Karpas-422 (cell line): ENCODE measurements around the gene MAP3K6. TPM values are rescaled to one million over a fixed set of nuclear protein-coding genes. Genes with fewer than 3 reads are reported as not detected.
A peak's percentile ranks its signal among the peaks of the same experiment; 100 is the strongest.

Experiments used
- DNase-seq: peaks from one replicate; pipeline ENCODE4 v3.0.0-alpha.2; 2015
- H2AFZ ChIP-seq: fragments of 200-600 bp; sonication (generic); 2 replicates; pipeline ENCODE4 v1.6.1; 2014; ENCODE audit warnings: antibody characterized with exemption, low read length, mixed read lengths
- H3K27ac ChIP-seq: fragments of 200-600 bp; sonication (generic); 2 replicates; pipeline ENCODE4 v1.5.1; 2014; ENCODE audit warnings: mild to moderate bottlenecking, low read length, moderate library complexity
- H3K27me3 ChIP-seq: fragments of 200-600 bp; sonication (generic); 2 replicates; pipeline ENCODE4 v1.6.1; 2014; ENCODE audit warnings: low read length, mixed read lengths
- H3K36me3 ChIP-seq: fragments of 200-600 bp; sonication (generic); 2 replicates; pipeline ENCODE4 v1.6.1; 2014; ENCODE audit warnings: low read length, mixed read lengths; ENCODE audit not compliant: insufficient read depth
- H3K4me1 ChIP-seq: fragments of 200-600 bp; sonication (generic); 2 replicates; pipeline ENCODE4 v1.6.1; 2014; ENCODE audit warnings: mild to moderate bottlenecking, low read length, mixed read lengths
- H3K4me2 ChIP-seq: fragments of 200-600 bp; sonication (generic); 2 replicates; pipeline ENCODE4 v1.6.1; 2014; ENCODE audit warnings: low read length, low read depth, mild to moderate bottlenecking; ENCODE audit not compliant: poor library complexity, severe bottlenecking
- H3K4me3 ChIP-seq: fragments of 200-600 bp; sonication (generic); 2 replicates; pipeline ENCODE4 v1.5.1; 2014; ENCODE audit warnings: mild to moderate bottlenecking, antibody characterized with exemption, low read length, mixed read lengths
- H3K79me2 ChIP-seq: fragments of 200-600 bp; sonication (generic); 2 replicates; pipeline ENCODE4 v1.6.1; 2014; ENCODE audit warnings: mild to moderate bottlenecking, low read length, mixed read lengths
- H3K9ac ChIP-seq: fragments of 200-600 bp; sonication (generic); 2 replicates; pipeline ENCODE4 v1.6.0; 2014; ENCODE audit warnings: low read length
- H3K9me2 ChIP-seq: fragments of 200-600 bp; sonication (generic), shearing (Covaris generic); replicated peaks from 2 replicates; pipeline ENCODE4 v1.6.0; 2014; ENCODE audit warnings: mild to moderate bottlenecking, low read length, moderate library complexity; ENCODE audit not compliant: insufficient read depth
- H3K9me3 ChIP-seq: fragments of 300-700, 200-600 bp; sonication (generic); 2 replicates; pipeline ENCODE4 v1.6.1; 2014; ENCODE audit warnings: low read length, mixed read lengths
- H4K20me1 ChIP-seq: fragments of 200-600 bp; sonication (generic); 2 replicates; pipeline ENCODE4 v1.6.1; 2014; ENCODE audit warnings: mild to moderate bottlenecking, antibody characterized with exemption, low read length, low read depth; ENCODE audit not compliant: insufficient read depth
- total RNA-seq: library from RNA; depleted of rRNA; stranded (reverse); fragments of >200 nt; shearing (Covaris generic); gene quantifications from 2 replicates; pipeline ENCODE4 v1.2.3, GENCODE V29; 2014; ENCODE audit warnings: low replicate concordance

MAP3K6 gene
- total RNA-seq, 1 experiment from 2014 or later = 3.0 TPM

GRCh38 chr1:27357281-27358037 is 9.3 kb downstream of the MAP3K6 start:
- Histone ChIP-seq H3K27ac (no peak overlapping the region), H3K9me2 (no peaks in the 10 kb centered on the region), H3K27me3 (no peaks in the 10 kb centered on the region), H3K4me3 (peak overlapping the region; percentile 58), H3K4me1 (peaks cover 13% of the 10 kb centered on the region), H3K9ac (peak overlapping the region; percentile 65), H3K4me2 (peak overlapping the region; percentile 64), H2AFZ (peak overlapping the region; percentile 22; the same call in 1 of the 2 replicates), H3K36me3 (no peaks in the 10 kb centered on the region), H3K9me3 (no peaks in the 10 kb centered on the region), H3K79me2 (no peaks in the 10 kb centered on the region), H4K20me1 (no peaks in the 10 kb centered on the region)
- DNase-seq = peak; percentile 89

GRCh38 chr1:27356619-27357280 is 10.0 kb downstream of the MAP3K6 start:
- peaks cover 13% of the 10 kb centered on the region for H3K4me1 ChIP-seq
- peak overlapping the region; percentile 58 for H3K4me3 ChIP-seq
- no peaks in the 10 kb centered on the region for H4K20me1 ChIP-seq
- H3K27me3 ChIP-seq = no peaks in the 10 kb centered on the region
- H3K9ac ChIP-seq = peak overlapping the region; percentile 65
- no peaks in the 10 kb centered on the region for H3K79me2 ChIP-seq
- H3K27ac ChIP-seq = no peak overlapping the region
- H3K9me2 ChIP-seq = no peaks in the 10 kb centered on the region
- no peaks in the 10 kb centered on the region for H3K36me3 ChIP-seq
- no peaks in the 10 kb centered on the region for H3K9me3 ChIP-seq
- peak overlapping the region; percentile 64 for H3K4me2 ChIP-seq
- H2AFZ ChIP-seq = peak overlapping the region; percentile 22; the same call in 1 of the 2 replicates
- peak; percentile 78 for DNase-seq

- H2AFZ ChIP-seq = 0 out of 2 replicates have a peak overlapping the region, but pooled peaks have one; percentile 22
- H3K9ac ChIP-seq = peak overlapping the region; percentile 65
- H3K36me3 ChIP-seq = no peaks in the 10 kb centered on the region
- H3K9me3 ChIP-seq = no peaks in the 10 kb centered on the region
- H3K9me2 ChIP-seq = no peaks in the 10 kb centered on the region
- peak overlapping the region; percentile 58; the same call in 1 of the 2 replicates for H3K4me3 ChIP-seq
- H3K79me2 ChIP-seq = no peaks in the 10 kb centered on the region
- H3K27me3 ChIP-seq = no peaks in the 10 kb centered on the region
- H4K20me1 ChIP-seq = no peaks in the 10 kb centered on the region
- no peak overlapping the region for H3K27ac ChIP-seq
- H3K4me1 ChIP-seq = peaks cover 13% of the 10 kb centered on the region
- no peak for DNase-seq
- H3K4me2 ChIP-seq = peak overlapping the region; percentile 64
Measured at GRCh38 chr1:27356277-27356618, 10.5 kb downstream of the MAP3K6 start.

GRCh38 chr1:27355683-27356082 is 11.1 kb downstream of the MAP3K6 start:
- H3K27ac ChIP-seq = no peak overlapping the region
- DNase-seq = no peak
- H3K9me2 ChIP-seq = no peaks in the 10 kb centered on the region
- H3K36me3 ChIP-seq = no peaks in the 10 kb centered on the region
- H3K9ac ChIP-seq = no peak overlapping the region
- H3K4me2 ChIP-seq = no peak overlapping the region
- no peaks in the 10 kb centered on the region for H3K9me3 ChIP-seq
- H2AFZ ChIP-seq = no peak overlapping the region
- H3K27me3 ChIP-seq = no peaks in the 10 kb centered on the region
- H3K4me1 ChIP-seq = peaks cover 13% of the 10 kb centered on the region
- no peaks in the 10 kb centered on the region for H3K79me2 ChIP-seq
- H3K4me3 ChIP-seq = no peak overlapping the region
- H4K20me1 ChIP-seq = no peaks in the 10 kb centered on the region

- Histone ChIP-seq H2AFZ (no peak overlapping the region), H3K9me2 (no peaks in the 10 kb centered on the region)
- DNase-seq = no peak
Measured at GRCh38 chr1:27353629-27354028, 13.1 kb downstream of the MAP3K6 start.

GRCh38 chr1:27353166-27353565 is 13.6 kb downstream of the MAP3K6 start:
- H3K9ac ChIP-seq = no peak overlapping the region

More at GRCh38 chr1:27353629-27354028, 13.1 kb downstream of the MAP3K6 start:
- no peaks in the 10 kb centered on the region for H3K79me2 ChIP-seq
- H3K36me3 ChIP-seq = no peaks in the 10 kb centered on the region
- no peak overlapping the region for H3K9ac ChIP-seq
- H3K4me2 ChIP-seq = no peak overlapping the region
- no peaks in the 10 kb centered on the region for H4K20me1 ChIP-seq
- no peak overlapping the region for H3K4me3 ChIP-seq
- H3K4me1 ChIP-seq = peaks cover 23% of the 10 kb centered on the region
- no peaks in the 10 kb centered on the region for H3K9me3 ChIP-seq
- no peak overlapping the region for H3K27ac ChIP-seq
- no peaks in the 10 kb centered on the region for H3K27me3 ChIP-seq

GRCh38 chr1:27351541-27352107 is 15.1 kb downstream of the MAP3K6 start:
- Histone ChIP-seq H3K79me2 (no peaks in the 10 kb centered on the region), H3K36me3 (no peaks in the 10 kb centered on the region), H3K4me3 (no peak overlapping the region), H3K4me2 (no peak overlapping the region), H2AFZ (no peak overlapping the region), H4K20me1 (no peaks in the 10 kb centered on the region), H3K27me3 (no peaks in the 10 kb centered on the region), H3K9me2 (no peaks in the 10 kb centered on the region), H3K9me3 (no peaks in the 10 kb centered on the region), H3K9ac (no peak overlapping the region), H3K4me1 (peaks cover 15% of the 10 kb centered on the region), H3K27ac (no peak overlapping the region)
- DNase-seq = no peak

More at GRCh38 chr1:27353166-27353565, 13.6 kb downstream of the MAP3K6 start:
- Histone ChIP-seq H3K27ac (no peak overlapping the region), H3K79me2 (no peaks in the 10 kb centered on the region), H3K4me3 (no peak overlapping the region), H3K27me3 (no peaks in the 10 kb centered on the region), H3K36me3 (no peaks in the 10 kb centered on the region), H4K20me1 (no peaks in the 10 kb centered on the region), H3K4me1 (peaks cover 23% of the 10 kb centered on the region), H3K9me2 (no peaks in the 10 kb centered on the region), H3K4me2 (no peak overlapping the region), H3K9me3 (no peaks in the 10 kb centered on the region), H2AFZ (no peak overlapping the region)
- no peak for DNase-seq
